Stimulated activated naive CD4-positive, alpha-beta T cell treated with Interleukin-2 at 50 U/mL for 16 hours (primary cell): ENCODE data around the gene FRMD4A.
"Not testable (repeated sequence)": the region's sequence is repeated elsewhere in the genome, so short reads cannot be mapped to it uniquely, and the experiment has no call there.

Experiments used
- DNase-seq: peaks from one replicate; lab custom pipeline; 2025; lab: John Stamatoyannopoulos, UW

The FRMD4A gene

DNA sequence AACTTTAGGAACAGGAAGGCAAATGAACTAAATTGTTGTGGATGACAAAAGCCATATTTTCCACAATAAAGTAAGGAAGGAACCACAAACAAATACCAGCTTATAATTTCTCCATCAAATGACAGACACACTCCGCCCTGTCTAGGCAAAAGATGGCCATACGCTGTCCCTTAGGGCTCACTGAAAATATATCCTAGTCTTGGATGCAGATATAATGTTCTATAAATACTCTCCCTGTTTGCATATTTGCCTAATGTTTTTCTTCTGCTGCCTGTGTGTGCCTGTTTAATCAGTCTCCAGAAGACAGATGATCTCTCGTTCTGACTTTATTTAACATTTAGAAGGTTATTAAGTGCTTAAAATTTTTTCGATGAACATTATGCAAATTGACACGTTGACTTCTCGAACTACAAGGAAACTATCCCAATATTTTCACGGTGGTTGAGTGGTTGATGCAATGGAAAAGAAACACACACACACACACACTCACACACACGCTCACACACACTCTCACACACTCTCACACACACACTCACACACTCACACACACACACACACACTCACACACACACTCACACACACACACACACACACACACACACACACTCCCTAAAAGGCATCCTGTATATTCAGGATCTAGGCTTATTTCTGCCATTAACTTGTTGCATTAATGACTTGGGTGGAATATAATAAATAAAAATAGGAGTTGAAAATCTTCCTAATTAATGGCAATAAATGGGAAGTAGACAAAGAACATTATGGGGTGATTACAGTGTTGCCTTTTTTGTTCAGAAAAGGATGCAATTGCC, 446.9 kb downstream of the FRMD4A start:
- no peak for DNase-seq

DNA sequence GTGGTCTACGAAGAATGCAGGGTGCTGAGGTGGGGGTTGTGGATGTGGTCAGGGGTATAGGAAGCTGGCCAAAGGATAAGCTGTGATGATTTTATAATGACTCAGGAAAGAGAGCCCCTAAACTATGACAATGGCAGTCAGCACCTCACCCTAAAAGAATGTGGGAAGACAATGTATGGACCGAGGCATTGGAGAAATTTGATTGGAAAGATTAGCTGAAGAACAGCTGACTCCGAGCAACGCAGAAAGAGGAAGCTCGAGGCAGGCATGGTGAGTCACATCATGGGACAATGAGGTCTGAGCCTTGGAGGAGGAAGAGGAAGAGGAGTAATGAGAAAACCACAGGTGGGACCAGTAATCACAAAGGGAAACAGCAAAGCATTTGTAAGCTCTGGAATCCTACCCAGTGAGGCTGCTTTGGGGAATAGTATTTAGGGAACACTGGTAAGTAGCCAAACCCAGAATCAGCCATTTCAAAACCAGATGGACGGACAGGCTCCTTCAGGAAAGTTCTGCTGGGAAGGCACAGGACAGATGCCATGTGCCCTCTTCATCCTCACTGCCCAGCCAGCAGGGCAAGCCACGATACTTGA, 448.5 kb downstream of the FRMD4A start:
- no peak for DNase-seq

DNA sequence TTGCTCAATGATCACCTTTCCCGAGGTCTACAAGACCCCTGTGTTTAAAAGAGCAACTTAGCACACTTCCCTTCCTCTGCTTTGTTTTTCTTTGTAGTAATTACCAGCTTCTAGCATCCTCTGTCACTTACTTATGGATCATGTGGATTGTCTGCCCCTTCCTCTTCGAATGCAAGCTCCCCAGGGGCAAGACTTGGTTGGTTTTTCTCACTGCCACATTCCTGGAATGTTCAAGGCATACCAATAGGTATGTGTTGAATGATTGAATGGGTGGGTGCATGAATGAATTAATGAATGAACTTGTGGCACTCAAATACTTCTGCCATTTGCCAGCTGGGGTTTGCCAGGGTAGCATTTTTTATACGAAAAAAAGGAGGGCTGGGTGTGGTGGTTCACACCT, 450.0 kb downstream of the FRMD4A start:
- DNase-seq, result no peak

DNA sequence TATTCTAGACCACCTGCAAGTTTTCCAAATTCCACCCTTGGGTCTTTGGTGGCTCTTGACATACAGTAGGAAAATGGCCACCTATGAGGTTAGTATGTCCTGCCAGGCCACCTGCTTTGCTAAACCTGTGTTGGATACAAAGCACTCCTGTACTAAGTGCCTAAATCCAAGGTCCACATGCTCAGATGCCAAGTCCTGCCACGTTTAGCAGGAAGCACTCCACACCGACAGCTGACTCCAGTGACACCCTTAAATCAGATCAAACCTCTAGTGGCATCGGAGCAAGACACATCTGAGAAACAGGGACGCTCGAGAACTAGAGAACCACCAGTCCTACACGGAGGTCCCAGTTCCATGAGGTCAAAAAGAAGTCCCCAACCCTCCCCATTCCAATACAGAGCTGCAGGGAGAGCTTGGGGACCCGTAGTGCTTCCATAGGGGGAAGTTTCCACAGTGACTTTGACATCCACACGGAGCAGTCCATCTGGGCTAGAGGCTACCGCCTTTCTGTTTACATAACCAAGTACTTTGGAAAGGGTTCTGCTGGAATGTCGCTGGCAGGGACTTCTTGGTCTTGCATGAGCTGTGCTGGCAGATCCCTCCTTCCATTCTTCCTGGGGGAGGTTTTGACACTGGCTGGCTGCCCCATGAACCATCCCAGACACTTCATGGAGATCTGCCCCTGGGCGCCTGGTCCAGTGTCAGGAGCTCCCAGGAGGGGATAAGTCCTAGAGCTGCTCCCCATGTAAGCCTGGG, 453.4 kb downstream of the FRMD4A start:
- no peak for DNase-seq

DNA sequence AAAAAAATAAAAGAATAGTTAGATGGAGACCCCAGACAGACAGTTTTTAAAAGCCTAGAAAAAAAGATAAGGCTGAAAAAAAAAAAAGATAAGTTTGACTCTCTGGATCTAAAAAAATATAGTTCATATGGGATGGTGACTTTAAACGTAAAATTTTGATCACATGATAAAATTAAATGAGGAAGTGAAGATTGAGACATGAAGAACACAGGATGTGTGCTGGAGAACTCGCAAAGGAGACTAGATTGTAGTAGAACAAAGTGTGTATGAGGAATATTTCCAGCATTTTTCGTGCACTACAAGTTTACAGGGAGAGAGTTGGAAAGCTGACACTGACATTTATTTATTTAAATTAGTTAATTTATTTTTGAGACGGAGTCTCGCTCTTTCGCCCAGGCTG, 457.5 kb downstream of the FRMD4A start:
- DNase-seq, result no peak

DNA sequence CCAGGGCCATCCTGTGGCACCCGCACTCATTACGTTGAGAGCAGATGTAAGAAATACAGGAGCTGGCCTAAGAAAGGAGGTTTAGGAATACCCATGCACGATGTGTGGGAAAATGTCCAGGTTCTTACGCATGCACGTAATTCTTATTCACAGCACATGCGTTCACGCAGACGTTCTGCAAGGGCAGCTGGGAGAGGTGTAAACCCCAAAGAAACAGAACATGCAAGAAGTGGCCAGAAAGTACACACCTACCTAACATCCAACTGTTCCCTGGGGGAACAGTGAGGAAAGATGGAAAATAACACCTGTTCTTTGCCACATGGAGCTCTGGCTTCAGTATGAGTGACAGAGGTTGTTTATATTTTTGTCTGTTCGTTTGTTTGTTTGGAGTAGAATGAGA, 458.3 kb downstream of the FRMD4A start:
- no peak for DNase-seq

DNA sequence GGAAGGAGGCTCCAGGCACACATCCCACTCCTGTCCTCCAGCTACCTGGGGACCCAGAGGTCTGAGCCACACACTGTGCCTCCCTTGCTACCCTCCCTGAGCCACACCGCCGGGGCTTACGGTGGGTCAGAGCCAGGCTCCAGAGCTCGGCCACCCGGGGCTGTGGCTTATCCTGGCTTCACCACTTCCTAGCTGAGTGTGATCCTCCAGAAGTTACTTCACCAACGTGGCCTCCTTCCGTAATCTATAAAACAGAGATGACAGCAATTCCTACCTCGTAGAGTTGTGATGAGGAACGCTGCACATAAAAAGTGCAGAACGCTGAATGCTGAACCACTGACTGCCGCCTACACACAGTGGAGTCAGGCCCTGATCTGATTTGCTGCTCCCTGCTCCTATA, 458.9 kb downstream of the FRMD4A start:
- no peak for DNase-seq

DNA sequence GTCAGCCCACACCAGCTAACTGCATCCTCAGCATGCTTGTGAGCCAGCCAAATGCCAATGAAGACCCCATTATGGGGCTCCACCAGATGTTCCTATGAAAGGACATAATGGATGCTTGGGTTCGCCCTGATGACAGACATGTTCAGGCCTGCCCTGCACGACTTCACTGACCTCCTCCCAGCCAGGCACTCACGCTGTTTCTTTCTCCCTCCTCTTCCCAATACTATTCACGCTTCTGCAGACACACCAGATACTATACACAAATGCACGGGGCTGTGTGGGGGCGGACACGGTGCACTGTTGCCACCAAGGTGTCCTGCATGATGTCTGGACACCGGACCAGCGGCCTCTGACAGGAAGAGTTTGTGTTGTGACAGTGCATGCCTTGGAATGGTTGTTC, 459.7 kb downstream of the FRMD4A start:
- no peak for DNase-seq

DNA sequence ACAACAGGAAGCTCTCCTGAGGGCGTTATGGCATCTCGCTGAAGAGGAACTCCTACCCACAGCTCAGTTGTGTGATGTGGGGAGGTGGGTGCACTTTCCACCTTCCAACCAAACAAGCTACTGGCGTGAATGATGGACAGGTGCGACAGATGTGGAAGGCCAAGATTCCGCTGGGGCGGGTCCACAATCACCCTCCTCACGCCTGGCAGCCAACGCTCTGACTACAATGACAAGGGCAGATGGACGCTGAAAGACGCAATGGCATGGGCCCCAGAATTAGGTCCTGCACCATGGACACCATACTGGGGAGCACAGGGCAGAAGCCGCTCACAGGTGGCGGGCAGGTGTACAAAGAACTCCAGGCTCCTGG, 461.4 kb downstream of the FRMD4A start:
- no peak for DNase-seq

DNA sequence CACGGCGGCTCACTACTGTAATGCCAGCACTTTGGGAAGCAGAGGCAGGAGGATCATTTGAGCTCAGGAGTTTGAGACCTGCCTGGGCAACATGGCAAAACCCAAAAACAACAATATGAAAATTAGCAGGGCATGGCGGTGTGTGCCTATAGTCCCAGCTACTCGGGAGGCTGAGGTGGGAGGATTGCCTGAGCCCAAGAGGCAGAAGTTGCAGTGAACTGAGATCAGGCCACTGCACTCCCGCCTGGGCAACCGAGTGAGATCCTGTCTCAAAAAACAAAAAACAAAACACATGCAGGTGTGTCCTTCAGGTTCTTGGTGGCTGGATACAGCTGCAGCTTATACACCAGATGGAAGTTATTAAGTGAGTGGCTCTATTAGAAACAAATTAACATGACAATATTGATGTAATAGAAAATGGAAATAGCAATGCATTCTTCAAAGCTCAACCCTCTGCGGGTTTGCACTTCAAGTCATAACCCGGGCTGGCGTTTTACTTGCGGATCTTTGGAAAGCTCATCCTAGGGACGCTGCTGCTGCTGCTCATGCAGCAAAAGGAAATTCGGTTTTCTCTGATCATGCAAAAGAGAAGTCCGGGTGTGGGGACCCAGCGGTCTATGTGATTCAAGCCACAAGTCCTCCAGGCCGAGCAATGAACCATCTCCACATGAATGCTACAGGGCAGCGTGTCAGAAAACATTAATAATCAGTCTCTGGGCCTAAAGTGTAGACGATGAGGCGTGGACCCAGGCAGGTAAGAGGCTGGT, 462.0 kb downstream of the FRMD4A start:
- DNase-seq, result no peak

DNA sequence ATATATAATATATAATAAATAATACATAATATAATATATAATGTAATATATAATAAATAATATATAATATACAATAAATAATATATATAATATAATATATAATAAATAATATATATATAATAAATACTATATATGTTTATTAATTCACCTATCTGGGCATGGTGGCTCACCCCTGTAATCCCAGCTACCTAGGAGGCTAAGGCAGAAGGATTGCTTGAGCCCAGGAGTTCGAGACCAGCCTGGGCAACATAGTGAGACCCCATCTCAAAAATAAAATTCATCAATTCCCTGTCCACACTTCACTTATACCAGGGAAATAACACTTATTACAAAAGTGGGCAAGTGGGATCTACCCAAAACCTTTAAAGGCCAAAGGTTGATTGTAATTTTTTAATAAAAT, 462.9 kb downstream of the FRMD4A start:
- no peak for DNase-seq

DNA sequence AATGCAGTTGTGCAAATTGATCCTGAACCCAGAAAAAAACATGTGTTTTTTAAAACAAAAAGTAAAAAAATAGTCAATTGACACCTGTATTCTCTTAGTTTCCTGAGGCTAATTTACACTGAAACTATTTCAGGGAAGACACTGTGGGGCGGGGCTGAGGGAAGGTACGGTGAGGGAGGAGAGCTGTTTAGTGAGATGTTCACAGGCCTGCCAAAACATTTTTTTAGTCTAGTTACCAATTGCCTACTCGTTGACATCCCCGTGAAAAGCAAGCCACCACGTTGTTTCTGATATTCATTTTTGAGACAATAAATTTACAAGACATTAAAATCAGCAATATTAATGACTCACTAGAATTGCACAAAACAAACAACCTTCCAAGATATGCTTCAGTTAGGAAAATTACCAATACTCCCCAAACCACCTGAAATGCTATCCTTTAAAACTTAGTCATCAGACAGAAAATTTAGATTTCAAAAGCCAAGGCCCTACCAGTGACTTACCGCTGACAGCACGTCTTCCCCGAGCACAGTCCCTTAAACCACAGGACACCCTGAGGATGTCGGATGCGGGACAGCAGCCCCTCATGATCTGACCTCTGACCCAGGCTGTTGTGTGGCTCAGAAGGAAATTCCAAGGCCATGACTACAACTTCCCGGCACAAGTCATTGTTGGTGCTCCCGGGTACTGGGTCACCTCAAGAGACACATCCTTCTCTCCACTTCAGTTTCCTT, 464.8 kb downstream of the FRMD4A start:
- DNase-seq, result no peak

DNA sequence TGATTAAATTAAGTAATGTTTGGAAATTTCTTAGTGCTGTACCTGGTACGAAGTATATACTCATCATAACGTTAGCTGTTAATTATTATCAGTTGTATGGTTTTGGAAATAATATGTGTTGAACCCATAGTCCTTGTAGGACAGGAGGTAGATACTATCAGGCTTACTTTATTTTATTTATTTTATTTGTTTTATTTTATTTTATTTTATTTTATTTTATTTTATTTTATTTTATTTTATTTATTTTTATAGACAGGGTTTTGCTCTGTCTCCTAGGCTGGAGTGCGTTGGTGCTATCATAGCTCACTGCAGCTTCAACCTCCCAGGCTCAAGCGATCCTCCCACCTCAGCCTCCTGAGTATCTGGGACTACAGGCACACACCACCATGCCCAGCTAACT, 465.5 kb downstream of the FRMD4A start:
- DNase-seq, result not testable (repeated sequence)

DNA sequence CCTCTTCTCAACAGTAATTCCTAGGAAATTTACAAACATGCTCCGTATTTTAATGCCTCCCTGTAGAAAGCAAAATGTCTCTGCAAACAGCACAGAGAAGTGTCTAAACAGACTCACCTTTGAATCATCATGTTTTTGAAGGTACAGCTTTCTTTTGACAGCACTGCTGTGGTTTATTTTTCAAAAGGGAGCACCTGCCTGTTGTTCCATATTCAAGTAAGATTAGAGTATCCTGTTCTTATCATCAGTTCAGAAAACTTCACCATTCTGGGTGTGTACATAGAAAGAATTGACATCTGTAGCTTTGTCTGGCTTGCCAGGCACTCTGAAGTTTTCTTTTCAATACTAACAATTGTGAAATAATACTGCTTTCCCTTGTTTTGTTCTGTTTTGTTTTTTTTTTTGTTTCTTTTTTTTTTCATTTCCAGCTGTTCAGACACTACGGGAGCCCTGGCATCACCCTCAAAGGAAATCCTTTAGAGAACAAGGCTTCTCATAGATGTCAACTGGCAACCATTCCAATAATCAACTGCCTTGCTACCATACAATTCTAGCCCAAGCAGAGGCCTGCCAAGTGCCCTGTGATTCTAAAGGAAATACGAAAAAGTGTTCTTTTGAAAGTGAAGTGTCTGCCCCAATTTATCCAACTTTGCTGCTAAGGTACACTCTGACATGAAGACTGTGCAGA, 468.0 kb downstream of the FRMD4A start:
- no peak for DNase-seq

DNA sequence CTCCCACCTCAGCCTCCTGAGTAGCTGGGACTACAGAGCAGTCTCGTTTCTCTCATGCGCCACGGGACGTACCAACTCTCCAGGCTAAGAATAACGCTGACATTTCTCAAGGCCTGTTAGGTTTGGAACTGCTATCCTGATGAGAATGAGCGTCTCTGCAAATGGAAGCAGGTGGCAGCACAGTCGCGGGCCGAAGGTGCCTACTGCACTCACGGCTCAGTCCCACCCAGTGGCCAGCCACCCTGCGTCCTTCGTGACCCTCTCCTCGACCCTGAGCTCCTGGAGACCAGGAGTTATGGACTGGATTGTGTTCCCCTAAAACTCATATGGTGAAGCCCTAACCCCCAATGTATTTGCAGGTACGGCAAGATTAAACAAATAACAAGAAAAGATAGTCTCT, 469.8 kb downstream of the FRMD4A start:
- no peak for DNase-seq

DNA sequence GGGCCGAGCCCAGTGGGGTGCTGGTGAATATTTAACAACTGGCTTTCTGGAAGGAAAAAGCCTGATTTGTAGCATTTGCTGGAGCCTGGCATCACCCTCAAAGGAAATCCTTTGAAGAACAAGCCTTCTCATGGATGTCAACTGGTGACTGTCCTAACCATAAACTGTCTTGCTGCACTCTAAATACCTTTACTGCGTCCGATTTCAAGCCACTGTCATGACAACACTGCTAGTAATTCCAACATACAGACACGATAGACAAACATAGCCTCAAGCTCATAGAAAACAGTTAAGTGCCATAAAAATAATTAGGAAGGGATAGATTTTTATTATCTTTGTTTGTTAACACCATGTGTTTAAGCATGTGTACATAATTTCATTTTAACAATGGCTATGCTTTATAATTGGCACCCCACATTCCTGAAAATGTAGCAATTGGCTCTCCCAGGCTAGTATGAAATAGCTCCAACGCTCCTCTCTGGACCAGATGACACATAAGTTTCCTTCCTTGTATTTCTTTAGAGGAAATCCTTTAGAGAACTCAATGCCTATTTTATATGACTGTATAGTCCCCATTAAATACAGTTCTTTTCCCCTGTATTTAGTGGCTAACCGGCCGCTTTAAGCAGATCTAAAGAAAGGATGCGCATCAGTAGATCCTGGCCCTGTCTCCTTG, 470.6 kb downstream of the FRMD4A start:
- no peak for DNase-seq

DNA sequence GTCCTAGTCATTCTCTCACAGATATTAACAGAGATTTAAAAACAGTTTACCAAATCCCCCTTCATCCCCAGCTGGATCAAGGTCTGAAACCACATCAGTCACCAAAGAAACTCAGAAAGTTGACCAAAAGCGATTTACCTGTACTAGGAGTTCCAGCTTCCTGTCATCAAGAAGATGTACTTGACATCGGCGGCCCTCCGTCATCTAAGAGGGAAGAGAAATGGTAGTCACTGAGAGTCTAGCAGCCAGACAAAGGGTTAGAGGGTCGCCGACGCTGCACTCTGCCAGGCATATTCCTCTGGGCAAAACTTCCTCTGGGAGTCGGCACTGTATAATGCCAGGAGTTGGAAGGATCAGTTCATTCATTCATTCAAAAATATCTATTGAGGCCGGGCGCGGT, 472.0 kb downstream of the FRMD4A start:
- no peak for DNase-seq

DNA sequence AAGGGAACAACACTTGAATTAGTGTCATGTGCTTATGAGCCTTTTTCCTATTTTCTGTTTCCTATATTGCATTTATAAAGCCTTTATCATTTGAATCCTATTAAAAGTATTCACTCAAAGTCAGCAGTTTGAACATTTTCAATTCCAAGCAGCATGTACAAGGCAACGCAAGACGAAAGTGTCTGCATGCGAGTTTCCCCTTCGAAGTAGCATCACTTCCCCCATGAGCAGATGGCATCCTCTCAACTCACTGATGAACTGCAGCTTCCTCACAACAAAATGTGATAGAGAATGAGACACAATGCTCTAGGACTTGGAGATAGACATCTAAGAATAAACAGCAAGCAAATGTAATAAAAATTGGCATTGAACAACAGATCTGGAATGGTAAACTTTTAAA, 473.3 kb downstream of the FRMD4A start:
- DNase-seq, result no peak

DNA sequence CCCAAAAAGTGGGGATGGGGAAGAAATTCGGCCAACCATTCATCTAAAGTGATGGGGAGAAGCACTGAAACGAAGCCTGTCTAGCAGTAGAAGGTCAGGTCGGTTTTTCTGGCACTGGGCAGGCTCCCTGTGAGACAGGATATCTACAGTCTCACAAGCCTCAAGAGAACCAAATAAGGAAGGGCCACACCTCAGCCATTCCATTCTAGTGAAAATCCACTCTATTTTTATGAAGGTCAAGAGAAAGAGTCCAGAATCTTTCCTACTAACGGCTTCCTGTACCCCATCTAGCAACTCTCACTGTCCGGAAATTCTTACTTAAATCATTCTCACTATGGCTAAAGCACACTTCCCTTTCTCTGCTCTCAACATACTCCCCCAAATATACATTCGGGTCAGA, 476.9 kb downstream of the FRMD4A start:
- no peak for DNase-seq

DNA sequence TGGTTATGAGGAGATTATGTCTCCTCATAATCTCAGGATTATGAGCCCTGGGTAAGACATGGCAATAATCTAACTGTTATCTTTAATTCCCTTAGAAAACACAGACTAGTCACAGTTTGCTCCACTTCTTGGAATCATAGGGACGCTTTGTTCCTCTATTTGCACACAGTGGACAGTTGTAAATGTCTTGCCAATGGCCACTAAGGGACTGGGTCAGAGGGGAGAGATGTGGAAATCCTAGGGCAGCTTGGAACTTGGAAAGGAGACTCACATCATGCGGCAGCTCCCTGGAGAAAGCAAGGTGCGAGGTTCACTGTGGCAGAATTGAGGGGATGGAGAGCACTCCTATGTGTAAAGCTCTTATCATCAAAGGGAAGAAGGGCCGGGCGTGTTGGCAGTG, 477.9 kb downstream of the FRMD4A start:
- no peak for DNase-seq

DNA sequence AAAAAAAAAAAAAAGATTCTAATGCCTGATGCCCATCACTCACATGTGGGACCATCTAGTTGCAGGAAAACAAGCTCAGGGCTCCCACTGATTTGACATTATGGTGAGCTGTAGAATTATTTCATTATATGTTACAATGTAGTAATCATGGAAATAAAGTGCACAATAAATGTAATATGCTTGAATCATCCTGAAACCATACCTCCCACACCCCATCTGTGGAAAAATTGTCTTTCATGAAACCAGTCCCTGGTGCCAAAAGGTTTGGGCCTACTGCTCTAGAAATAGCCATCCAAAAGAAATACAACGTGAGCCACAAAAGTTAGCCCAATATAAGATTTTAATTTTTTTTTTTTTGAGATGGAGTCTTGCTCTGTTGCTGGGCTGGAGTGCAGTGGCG, 478.8 kb downstream of the FRMD4A start:
- no peak for DNase-seq
